ENCODE measurements around the gene LOXL4.

Gene LOXL4

GRCh38 chr10:98266647-98267046, 1.3 kb downstream of the LOXL4 start:
- TF ChIP-seq CTCF (IDR thresholded peaks at IDR 0.05; ENCODE audit: low read depth, low read length) (no peak), MAX (IDR thresholded peaks at IDR 0.05; ENCODE audit: low read depth, low read length) (no peak), POLR2A (IDR thresholded peaks at IDR 0.05; ENCODE audit: extremely low read depth, insufficient read length) (no peak), MYC (IDR thresholded peaks at IDR 0.05; ENCODE audit: low read depth, low read length) (no peak)
- peak; percentile 81 for DNase-seq (ENCODE audit: low read depth)
- no peak overlapping the region for H3K4me3 ChIP-seq (ENCODE audit: low read depth, low read length)

GRCh38 chr10:98265403-98266378, 2.3 kb downstream of the LOXL4 start:
- TF ChIP-seq MAX (IDR thresholded peaks at IDR 0.05; ENCODE audit: low read depth, low read length), result no peak
- no peak for TF ChIP-seq CTCF (IDR thresholded peaks at IDR 0.05; ENCODE audit: low read depth, low read length)
- TF ChIP-seq MYC (IDR thresholded peaks at IDR 0.05; ENCODE audit: low read depth, low read length), result no peak
- TF ChIP-seq POLR2A (IDR thresholded peaks at IDR 0.05; ENCODE audit: extremely low read depth, insufficient read length), result no peak
- H3K4me3 ChIP-seq (ENCODE audit: low read depth, low read length), result no peak overlapping the region
- DNase-seq (ENCODE audit: low read depth), result no peak

- DNase-seq (ENCODE audit: low read depth), result peak; percentile 85
- H3K4me3 ChIP-seq (ENCODE audit: low read depth, low read length), result no peak overlapping the region
- TF ChIP-seq MYC (IDR thresholded peaks at IDR 0.05; ENCODE audit: low read depth, low read length), result no peak
- no peak for TF ChIP-seq POLR2A (IDR thresholded peaks at IDR 0.05; ENCODE audit: extremely low read depth, insufficient read length)
- TF ChIP-seq CTCF (IDR thresholded peaks at IDR 0.05; ENCODE audit: low read depth, low read length), result no peak
- no peak for TF ChIP-seq MAX (IDR thresholded peaks at IDR 0.05; ENCODE audit: low read depth, low read length)
These were observed 3.5 kb downstream of the LOXL4 start for GRCh38 chr10:98264378-98265065.

GRCh38 chr10:98263088-98263487, 4.9 kb downstream of the LOXL4 start:
- no peak for TF ChIP-seq MAX (IDR thresholded peaks at IDR 0.05; ENCODE audit: low read depth, low read length)
- no peak for TF ChIP-seq CTCF (IDR thresholded peaks at IDR 0.05; ENCODE audit: low read depth, low read length)
- no peak for TF ChIP-seq MYC (IDR thresholded peaks at IDR 0.05; ENCODE audit: low read depth, low read length)
- TF ChIP-seq POLR2A (IDR thresholded peaks at IDR 0.05; ENCODE audit: extremely low read depth, insufficient read length), result no peak
- no peak overlapping the region for H3K4me3 ChIP-seq (ENCODE audit: low read depth, low read length)
- no peak for DNase-seq (ENCODE audit: low read depth)

- peak; percentile 20; the same call in 1 of the 2 replicates for TF ChIP-seq MAX (IDR thresholded peaks at IDR 0.05; ENCODE audit: low read depth, low read length)
- no peak for TF ChIP-seq MYC (IDR thresholded peaks at IDR 0.05; ENCODE audit: low read depth, low read length)
- no peak for TF ChIP-seq POLR2A (IDR thresholded peaks at IDR 0.05; ENCODE audit: extremely low read depth, insufficient read length)
- peak; percentile 55 for TF ChIP-seq CTCF (IDR thresholded peaks at IDR 0.05; ENCODE audit: low read depth, low read length)
- peak; percentile 81 for DNase-seq (ENCODE audit: low read depth)
- no peak overlapping the region for H3K4me3 ChIP-seq (ENCODE audit: low read depth, low read length)
These were observed 5.4 kb downstream of the LOXL4 start for GRCh38 chr10:98262571-98262970.

Measured in NB4 (cell line).